ENCODE measurements around the gene DNAJC28. TPM values are rescaled to one million over a fixed set of nuclear protein-coding genes. Genes with fewer than 3 reads are reported as not detected.

Gene DNAJC28
- total and polyA plus RNA-seq, 2 experiments from 2014 or later, result 2.3 to 6.6 TPM

DNA sequence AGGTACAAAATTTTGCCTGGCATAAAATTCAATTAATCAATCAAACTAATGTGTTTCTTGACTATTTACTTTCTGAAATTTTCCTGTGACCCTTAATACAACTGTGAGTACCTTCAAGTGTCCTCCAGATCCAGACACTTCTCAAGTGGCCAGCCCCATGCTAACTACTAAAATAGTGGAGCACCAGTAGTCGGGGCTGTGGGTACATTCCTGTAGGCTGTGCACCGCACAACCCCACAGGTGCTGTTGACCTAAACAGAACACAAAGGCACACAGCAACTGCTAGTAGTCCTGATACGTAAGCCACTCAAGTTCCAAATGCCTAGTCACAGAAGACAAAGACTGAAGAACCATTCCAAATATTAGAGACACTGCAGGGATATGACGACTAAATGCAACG, 48.3 kb downstream of the DNAJC28 start:
- Histone ChIP-seq H3K27ac (no peak overlapping the region), H3K36me3 (peaks cover 7% of the 10 kb centered on the region), H3K27me3 (no peaks in the 10 kb centered on the region), H3K9me3 (ENCODE audit: low read depth) (no peaks in the 10 kb centered on the region), H3K4me1 (ENCODE audit: low read depth) (peaks cover 9% of the 10 kb centered on the region), H3K4me3 (no peak overlapping the region)
- peak in 1 of 2 donors; percentile 37 for DNase-seq (ENCODE audit: low read depth in 1 of 2, low spot score in 1 of 2)
- no peak for TF ChIP-seq CTCF (IDR thresholded peaks at IDR 0.05; ENCODE audit: low read depth, low read length)

DNA sequence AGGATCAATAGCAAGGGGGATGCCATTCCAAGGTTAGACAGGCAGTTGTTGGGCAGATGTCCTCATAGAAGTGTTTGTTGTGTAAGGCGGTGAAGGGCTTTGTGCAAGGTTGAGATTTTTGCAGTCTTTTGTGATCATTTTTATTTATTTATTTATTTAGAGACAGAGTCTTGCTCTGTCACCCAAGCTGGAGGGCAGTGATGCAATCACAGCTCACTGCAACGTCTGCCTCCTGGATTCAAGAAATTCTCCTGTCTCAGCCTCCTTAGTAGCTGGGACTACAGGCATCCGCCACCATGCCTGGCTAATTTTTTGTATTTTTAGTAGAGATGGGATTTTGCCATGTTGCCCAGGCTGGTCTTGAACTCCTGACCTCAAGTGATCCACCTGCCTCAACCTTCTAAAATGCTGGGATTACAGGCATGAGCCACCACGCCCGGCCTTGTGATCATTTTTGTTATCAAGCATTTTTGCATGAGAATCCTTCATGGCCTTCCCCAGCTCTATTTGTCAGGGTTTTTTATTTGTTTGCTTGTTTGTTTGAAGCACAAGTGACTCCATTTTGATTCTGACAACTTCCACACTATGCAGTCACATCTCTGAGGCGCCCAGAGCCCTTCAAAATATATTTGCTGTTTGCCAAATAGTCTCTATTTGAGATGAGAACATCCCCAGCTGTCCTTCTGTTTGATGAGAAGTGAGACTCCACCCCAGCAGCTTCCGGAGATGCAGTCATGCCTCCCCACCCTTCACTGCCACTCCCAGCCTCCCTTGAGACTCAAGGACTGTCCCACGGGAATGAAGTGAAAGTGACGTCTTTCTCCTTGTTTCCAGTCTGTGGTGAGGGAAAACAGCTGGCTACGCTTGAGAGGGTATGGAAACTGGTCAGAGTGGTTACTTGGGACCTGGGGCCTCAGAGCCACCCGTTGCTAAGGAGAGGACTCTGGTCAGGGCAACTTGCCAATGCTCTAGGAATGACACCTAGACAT, 49.7 kb downstream of the DNAJC28 start:
- H3K27ac ChIP-seq, result peak overlapping the region; percentile 72
- no peaks in the 10 kb centered on the region for H3K27me3 ChIP-seq
- peak; percentile 32 to 77 for DNase-seq (ENCODE audit: low read depth in 1 of 2, low spot score in 1 of 2)
- no peak overlapping the region for H3K4me3 ChIP-seq
- peaks cover 9% of the 10 kb centered on the region for H3K4me1 ChIP-seq (ENCODE audit: low read depth)
- no peaks in the 10 kb centered on the region for H3K9me3 ChIP-seq (ENCODE audit: low read depth)
- no peak for TF ChIP-seq CTCF (IDR thresholded peaks at IDR 0.05; ENCODE audit: low read depth, low read length)
- H3K36me3 ChIP-seq, result peaks cover 12% of the 10 kb centered on the region

Other genes with a start within 250 kb of the DNAJC28 start
- 7.5 and 8.4 TPM in 2 replicates for gene IL10RB, start 225.3 kb downstream of the DNAJC28 start, total RNA-seq
- gene IL10RB, start 225.3 kb downstream of the DNAJC28 start, polyA plus RNA-seq, result 16.1 and 17.8 TPM in 2 replicates
- gene IFNAR1, start 166.7 kb downstream of the DNAJC28 start, total RNA-seq, result 6.5 and 12.1 TPM in 2 replicates
- gene IFNAR1, start 166.7 kb downstream of the DNAJC28 start, polyA plus RNA-seq, result 18.6 and 19.2 TPM in 2 replicates
- gene IFNGR2, start 88.3 kb downstream of the DNAJC28 start, total RNA-seq, result 36.8 and 47.2 TPM in 2 replicates
- 64.6 and 87.6 TPM in 2 replicates for gene IFNGR2, start 88.3 kb downstream of the DNAJC28 start, polyA plus RNA-seq
- 50.2 and 100 TPM in 2 replicates for gene TMEM50B, start 11.7 kb downstream of the DNAJC28 start, total RNA-seq
- gene TMEM50B, start 11.7 kb downstream of the DNAJC28 start, polyA plus RNA-seq, result 85.0 and 138 TPM in 2 replicates
- gene GART, start 50.4 kb upstream of the DNAJC28 start, total RNA-seq, result 71.7 and 129 TPM in 2 replicates
- 53.7 and 64.8 TPM in 2 replicates for gene GART, start 50.4 kb upstream of the DNAJC28 start, polyA plus RNA-seq
- 88.0 and 161 TPM in 2 replicates for gene SON, start 51.3 kb upstream of the DNAJC28 start, total RNA-seq
- 314 and 389 TPM in 2 replicates for gene SON, start 51.3 kb upstream of the DNAJC28 start, polyA plus RNA-seq
- 25.2 TPM in 2 replicates for gene DONSON, start 97.0 kb upstream of the DNAJC28 start, total RNA-seq
- 34.9 and 38.5 TPM in 2 replicates for gene DONSON, start 97.0 kb upstream of the DNAJC28 start, polyA plus RNA-seq
- gene CRYZL1, start 150.0 kb upstream of the DNAJC28 start, total RNA-seq, result 17.0 and 58.3 TPM in 2 replicates
- gene CRYZL1, start 150.0 kb upstream of the DNAJC28 start, polyA plus RNA-seq, result 58.1 and 79.4 TPM in 2 replicates
- 125 and 139 TPM in 2 replicates for gene ITSN1, start 150.8 kb upstream of the DNAJC28 start, total RNA-seq
- gene ITSN1, start 150.8 kb upstream of the DNAJC28 start, polyA plus RNA-seq, result 90.9 and 92.4 TPM in 2 replicates